HG03064 (cell line): ENCODE data around the gene THSD7B.

ENCODE experiments used
- ATAC-seq: cut with Tn5 transposase; IDR thresholded peaks from one replicate; pipeline ENCODE4 v1.9.1; 2021; ENCODE audit warnings: low read depth; ENCODE audit not compliant: unreplicated experiment

Gene THSD7B

DNA sequence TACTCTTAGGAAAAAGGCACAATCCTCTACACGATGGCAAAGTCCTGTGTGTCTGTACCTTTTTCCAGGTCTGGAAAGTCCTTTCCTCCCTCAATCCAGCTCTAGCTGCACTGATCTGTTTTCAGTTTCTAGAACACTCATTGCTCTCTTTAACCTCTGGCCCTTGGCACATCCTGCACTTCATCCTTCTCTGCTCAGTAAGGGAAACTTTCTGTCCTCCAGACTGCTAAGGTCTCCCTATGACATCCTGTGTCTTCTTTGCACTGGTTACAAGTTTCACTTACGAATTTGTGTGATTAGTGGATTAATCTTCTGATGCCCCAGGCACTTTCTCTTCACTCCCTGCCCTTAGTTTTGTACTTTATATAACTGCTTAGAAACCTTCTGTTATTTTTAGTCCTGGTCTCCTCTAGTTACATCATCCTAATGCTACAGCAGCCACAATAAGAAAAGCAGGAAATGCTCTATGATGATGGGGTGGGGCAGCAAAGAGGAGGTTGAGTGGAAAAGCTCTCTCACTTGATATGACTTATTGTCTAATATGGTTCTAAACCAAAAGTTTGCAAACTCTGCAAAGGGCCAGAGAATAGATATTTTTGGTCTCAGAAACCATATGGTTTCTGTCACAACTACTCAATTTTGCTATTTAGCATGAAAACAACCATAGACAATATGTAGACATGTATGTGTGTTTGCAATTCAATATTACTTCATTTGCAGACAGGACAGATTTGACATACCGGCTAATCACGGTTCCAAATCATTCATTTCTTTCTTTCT, 568.2 kb downstream of the THSD7B start:
- ATAC-seq: no peak

DNA sequence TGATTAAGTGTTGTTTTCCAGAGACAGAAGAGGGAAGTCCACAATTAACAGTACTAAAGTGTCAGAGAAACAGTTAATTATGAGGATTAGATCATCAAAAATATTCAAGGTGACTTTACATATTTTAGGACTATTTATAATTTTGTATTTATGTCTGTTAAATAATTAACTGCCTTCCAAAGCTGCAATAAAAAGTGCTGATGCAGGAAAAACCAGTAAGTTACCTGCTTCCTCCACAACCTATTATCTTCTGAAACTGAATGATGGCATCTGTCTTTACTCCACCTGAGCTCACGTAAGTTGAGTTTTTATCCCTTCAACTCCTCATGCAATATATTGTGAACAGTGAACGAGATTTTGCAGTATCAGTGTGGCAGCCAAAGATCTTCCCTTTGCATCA, 570.7 kb downstream of the THSD7B start:
- no peak for ATAC-seq

DNA sequence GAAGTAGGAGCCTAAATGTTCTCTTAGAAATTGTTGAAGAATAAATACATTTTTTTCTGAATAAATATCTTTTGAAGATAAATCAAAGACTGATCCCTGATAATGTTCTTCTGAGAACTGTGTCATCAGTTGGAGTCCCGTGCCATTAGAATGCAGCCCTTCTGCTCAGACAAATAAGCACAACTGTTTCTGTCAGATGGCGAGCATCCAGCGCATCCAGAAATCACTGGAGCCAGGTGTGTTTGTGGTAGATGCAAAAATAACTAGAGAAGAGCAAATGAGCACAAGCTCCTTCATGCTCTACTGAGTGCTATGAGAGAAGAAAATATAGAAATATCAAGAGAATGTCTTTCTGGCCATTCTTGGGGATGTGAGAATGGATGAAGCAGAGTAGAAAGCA, 573.7 kb downstream of the THSD7B start:
- no peak for ATAC-seq

DNA sequence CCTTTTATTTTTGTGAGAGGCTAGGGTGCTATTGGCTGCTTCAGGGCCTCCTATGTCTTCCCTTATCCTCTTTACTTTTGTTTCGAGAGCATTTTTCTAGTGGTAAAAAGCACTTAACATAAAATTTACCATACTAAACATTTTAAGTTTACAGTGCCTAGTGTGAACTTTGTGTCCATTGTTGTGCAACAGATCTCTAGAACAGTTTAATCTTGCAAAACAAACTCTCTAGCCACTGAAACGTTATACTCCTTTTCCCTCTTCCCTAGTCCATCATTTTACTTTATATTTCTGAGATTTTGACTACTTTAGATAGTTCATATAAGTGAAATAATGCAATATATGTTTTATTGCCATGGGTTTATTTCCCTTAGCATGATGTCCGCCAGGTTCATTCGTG, 580.6 kb downstream of the THSD7B start:
- no peak for ATAC-seq

DNA sequence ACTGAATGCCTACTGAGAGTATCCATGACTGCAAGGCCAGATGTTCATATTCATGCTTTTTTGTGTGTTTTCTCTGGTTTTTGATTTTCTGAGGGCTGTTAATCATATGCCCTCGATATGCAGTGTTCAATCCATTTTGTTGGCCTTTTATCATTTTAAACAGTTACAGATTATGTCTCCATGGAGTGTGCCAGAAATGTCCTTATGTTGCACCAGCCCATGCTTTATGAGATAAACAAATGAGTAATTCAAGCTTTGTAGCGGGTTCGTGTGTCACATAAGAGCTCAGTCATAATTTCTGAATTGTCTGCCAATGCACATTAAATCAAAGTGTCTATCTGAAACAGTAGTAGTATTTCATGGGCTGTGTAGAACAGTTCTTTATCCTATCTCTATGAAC, 583.0 kb downstream of the THSD7B start:
- ATAC-seq: no peak

DNA sequence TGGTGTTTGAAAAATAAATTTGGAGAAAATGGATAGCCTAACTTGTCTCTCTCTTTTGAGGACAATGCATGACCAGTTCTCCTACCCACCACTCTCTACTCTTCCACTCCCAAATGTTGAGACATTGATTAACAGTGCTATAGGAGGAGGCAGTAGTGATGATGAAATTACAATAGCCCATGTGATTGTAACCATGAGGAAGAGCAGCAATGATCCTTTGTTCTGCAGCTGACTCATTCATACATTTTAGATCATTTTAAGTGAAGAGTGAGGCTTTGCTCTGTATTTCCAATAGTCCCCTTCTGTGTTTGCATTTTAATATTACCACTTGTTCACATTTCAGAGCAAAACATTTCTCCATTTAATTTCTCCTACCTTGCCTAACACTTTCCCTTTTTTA, 592.3 kb downstream of the THSD7B start:
- no peak for ATAC-seq

DNA sequence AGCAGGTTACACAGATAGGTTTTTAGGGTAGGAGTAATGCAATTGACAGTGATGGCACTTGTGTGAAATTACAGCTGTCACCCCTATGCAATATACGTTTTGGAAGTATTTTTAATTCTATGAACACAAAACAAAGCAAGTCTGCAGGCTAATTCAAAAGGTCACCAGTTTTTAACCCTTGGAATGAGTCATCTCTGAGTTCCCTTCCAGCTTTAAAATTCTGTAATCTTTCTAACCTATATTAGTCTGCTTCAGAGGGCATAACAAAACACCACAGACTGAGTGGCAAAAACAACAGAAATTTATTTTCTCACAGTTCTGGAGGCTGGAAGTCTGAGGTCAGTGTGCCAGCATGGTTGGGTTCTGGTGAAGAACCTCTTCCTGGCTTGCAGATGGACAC, 602.0 kb downstream of the THSD7B start:
- no peak for ATAC-seq

DNA sequence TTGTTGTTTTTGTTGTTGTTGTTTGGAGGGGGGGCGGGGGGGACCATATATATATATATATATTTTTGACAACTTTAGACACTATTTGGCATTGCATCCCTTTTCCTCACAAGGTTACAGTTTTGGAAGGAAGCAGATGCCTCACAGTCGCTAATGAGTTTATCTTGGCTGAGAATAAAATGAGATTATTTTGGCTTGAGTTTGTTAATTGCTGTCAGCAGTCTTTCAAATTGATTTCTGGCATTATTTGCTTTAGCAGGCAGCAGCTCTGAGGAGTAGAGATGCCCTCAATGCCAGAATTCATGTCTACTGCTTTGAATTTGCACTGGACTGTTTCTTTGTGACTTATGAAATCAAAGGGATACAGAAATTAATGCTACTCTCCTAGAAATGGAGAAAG, 603.8 kb downstream of the THSD7B start:
- ATAC-seq: no peak

DNA sequence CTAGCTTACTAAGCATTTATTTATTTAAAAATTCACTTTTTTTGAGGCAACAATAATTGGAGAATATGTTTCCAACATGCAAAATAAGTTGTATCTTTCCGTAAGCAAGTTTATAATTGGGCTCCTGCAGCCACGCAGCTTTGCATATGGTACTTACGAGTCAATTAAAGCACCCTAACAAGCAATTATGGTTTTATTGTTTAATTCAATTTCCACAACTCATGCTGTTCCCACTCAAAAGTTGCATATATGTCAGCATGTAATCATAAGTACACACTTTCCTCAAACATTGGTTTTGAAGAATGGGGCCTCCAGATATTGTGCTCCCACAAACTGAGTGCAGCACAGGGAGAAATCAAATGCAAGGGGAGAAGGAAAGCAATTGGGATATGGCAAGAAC, 613.8 kb downstream of the THSD7B start:
- ATAC-seq: no peak

DNA sequence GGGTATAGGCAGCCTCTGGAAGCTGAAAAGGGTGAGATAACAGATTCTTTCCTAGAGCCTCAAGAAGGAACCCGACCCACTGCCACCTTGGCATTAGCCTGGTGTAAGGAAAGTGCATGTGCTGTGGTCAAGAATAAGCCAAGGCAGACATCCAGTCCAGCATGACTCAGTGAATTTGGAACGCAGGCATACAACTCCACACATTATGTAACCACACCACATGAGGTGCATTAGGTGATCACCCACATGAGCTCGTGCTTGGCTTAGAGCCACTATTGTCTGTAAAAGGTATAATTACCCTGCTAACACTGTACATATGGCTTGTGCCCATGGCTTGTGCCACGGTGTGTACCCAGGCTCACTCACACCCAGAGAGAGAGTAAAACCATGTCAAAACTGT, 615.3 kb downstream of the THSD7B start:
- ATAC-seq: no peak

DNA sequence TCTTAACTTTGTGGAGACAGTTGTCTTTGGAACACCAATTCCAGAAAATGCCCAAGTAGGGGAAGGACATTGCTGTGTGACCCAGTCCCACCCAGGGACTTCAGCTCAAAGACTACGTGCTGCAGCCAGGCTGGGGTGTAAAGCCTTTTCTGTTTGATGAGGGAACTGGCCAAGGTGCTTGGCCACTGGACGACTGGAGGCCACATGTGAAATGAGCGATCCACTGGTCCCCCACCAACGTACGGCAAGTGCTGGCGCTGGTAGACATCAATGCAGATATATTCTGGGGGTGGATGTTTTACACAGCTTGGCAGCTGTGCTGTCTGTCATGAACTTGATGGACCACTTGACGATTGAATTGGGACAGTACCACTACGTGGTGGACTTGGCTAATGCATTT, 616.4 kb downstream of the THSD7B start:
- no peak for ATAC-seq

DNA sequence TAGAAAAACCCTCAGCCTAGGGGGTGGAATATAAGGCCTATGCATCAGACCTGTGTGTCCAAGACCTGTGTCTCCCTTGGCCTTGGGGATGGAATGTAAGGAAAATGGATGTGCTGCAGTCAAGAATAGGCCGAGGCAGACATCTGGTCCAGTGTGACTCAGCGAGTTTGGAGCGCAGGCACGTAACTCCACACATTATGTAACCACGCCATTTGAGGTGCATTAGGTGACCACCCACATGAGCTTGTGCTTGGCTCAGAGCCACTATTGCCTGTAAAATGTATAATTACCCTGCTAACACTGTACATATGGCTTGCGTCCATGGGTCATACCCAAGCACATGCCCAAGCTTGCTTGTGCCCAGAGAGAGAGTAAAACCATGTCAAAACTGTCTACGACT, 618.0 kb downstream of the THSD7B start:
- ATAC-seq: no peak

DNA sequence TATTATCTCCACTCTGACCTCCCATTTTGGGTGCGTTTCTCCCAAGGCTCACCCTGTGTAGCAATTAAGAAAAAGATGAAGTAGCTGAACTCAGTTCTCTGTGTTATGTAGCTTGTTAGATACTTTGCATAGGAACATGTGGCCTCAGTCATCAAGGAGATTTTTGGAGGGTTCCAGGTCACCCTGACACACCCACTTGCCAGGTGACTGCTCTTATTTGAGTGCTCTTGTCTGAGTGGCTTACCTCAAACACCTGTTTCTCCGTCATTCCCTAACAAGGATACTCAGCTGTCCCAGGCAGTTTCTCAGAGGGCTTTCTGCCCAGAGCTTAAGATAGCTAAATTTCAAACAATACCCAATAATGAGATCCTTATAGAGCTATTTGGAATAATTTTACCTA, 621.7 kb downstream of the THSD7B start:
- no peak for ATAC-seq

DNA sequence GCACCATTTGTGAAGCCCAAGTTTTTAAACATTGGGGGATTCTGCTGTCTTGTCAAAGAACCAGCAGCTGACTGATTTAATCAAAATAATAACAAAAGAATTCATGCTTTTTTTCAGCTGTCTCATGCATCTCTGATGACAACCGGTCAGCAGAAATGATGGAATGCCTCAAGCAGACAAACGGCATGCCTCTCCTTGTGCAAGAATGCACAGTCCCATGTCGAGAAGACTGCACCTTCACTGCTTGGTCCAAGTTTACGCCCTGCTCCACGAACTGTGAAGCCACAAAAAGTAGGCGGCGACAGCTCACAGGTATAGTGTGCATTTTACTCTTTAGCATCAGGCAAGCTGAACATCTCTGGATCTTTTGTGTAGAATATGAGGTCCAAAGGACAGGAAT, 640.2 kb downstream of the THSD7B start:
- no peak for ATAC-seq

DNA sequence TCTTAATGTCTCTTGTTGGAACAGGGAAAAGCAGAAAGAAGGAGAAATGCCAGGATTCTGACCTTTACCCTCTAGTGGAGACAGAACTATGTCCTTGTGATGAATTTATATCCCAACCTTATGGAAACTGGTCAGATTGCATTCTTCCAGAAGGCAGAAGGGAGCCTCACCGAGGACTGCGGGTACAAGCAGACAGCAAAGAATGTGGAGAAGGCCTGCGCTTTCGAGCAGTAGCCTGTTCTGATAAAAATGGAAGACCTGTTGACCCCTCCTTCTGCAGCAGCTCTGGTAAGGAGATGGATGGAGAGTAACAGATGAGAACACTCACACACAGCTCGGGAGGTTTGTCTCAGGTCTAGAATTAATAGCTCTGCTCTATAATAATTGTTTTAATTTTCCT, 646.2 kb downstream of the THSD7B start:
- ATAC-seq: no peak

DNA sequence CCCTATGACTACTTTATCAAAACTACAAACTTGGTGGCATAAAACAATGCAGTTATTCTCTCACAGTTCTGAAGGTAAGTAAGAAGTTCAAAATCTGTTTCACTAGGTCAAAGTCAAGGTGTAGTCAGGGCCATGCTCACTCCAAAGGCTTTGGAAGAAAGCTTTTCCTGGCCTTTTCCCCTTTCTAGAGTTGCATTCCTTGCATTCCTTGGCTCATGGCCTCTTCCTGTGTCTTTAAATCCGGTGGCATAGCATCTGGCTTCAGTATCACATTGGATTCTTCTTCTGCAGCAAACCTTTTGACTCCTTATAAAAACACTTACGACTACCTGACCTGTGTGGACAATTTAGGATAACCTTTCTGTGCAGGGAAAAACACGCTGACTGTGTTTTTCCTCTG, 655.4 kb downstream of the THSD7B start:
- no peak for ATAC-seq

DNA sequence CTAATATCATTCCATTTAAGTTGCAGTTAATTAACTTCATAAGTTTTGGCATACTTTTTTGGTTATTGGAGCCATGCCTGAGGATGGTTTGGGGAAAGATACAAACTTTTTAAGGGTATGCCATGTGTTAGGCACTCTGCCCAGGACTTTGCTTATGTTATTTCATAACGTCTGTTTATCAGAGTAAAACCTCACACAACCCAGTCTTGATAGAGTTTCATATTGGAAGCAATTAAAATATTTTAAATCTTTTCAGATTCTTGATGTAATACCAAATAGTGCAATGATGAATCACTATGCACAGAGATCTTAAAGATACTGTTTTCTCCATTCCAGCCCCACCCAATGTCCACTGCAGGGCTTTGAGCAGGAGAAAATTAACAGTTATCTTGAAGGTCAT, 669.8 kb downstream of the THSD7B start:
- ATAC-seq: no peak

DNA sequence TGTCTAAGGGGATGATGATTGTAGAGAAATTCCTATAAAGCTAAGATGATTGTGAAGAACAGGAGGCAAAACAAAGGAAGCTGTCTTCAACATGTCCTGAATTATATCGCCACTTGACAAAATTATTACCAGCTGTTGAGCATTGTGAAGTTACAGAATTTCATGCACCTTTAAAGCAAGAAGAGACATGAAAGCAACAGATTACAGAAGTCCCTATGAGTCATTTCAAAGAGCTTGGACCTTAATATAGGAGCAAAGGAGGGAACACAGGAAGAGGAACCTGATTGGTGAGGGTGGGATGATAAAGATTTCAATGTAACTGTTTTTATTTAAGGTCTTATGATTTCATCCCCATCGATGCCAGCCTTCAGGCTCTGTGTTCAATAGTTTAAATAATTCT, 672.0 kb downstream of the THSD7B start:
- ATAC-seq: no peak

DNA sequence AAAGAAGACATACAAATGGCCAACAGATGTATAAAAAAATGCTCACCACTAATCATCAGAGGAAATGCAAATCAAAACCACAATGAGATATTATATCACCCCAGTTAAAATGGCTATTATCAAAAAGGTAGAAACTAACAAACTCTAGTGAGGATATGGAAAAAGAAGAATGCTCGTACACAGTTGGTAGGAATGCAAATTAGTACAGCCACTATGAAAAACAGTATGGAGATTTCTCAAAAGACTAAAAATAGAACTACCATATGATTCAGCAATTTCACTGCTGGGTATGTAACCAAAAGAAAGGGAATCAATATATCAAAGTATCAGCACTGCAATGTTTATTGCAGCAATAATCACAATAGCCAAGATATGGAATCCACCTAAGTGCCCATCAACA, 679.6 kb downstream of the THSD7B start:
- ATAC-seq: no peak

DNA sequence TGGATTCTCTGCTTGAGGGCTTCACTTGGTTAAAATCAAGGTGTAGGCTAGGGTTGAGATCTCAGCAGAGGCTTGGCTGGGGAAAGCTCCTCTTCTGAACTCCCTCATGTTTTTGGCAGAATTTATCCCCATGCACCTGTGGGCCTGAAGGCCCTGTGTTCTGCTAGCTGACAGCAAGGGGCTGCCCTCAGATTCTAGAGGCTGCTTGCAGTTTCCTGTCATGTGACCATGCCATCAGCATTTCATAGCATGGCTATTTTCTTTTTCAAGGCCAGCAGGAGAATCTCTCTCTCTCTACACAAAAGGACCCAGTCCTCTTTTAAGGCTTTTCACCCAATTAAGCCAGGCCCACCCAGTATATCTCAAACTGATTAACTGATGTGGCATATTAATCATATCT, 684.1 kb downstream of the THSD7B start:
- no peak for ATAC-seq

DNA sequence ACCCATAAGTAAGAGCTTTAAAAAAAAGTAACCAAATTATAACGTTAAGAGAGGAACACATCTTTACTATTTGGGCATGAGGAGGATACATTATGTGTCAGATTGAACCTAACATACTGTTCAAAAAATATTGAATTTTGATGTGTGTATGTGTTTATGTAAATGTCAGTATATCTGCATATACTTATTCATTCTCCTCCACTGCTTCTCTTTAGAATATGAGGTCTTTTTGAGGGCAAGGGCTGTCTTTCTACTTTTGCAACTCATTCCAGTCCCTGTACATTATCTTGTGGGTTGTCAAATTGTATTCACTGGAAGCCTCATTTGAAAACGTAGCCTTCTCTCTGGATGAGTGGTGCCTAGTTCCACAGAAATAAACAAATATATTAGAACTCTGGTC, 689.5 kb downstream of the THSD7B start:
- no peak for ATAC-seq

DNA sequence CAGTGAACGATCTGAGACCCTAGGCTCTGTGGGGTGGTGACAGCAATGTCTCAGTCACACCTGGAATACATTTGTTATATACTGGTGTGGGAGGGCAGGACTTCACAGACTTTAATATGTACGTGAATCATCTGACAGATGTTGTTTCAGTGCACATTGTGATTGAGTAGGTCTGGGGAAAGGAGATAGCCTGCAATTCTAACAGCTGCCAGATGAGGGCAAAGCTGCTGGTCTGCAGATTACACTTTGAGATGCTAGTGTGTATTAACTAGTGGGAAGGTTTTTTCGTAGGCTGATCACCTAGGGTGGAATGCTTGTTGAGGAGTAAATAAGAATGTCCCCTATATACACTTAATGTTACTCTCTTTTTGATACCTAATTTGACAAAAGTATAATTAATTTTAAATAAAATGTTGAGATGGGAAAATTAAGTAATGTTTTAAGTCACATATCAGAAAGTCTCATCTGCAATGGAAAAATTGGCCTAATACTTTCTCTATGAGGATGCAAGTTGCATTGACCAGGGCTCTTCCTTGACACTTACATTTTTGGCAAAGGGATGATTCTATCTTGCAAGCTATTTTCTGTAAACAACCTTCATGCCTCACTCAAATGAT, 702.0 kb downstream of the THSD7B start:
- no peak for ATAC-seq

DNA sequence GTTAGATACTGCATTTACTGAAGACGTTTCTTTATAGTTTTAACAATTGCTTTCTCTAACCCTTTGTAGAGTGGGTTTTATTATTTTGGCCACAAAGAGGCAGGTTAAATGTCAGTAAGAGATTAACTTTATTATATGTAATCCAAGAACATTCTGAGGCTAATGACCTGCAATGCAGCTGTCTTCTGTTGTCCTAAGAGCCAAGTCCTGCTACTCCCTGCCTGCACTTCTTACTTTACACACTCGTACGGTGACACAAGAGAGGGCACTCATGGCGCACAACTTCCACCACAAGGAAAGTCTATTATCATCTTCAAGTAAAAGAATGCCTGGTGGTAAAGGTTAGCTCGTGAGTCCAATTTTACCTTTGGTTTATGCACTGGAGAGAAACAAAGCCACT, 727.9 kb downstream of the THSD7B start:
- ATAC-seq: no peak
